ENCODE results near the gene SEPTIN3.

Gene SEPTIN3

DNA sequence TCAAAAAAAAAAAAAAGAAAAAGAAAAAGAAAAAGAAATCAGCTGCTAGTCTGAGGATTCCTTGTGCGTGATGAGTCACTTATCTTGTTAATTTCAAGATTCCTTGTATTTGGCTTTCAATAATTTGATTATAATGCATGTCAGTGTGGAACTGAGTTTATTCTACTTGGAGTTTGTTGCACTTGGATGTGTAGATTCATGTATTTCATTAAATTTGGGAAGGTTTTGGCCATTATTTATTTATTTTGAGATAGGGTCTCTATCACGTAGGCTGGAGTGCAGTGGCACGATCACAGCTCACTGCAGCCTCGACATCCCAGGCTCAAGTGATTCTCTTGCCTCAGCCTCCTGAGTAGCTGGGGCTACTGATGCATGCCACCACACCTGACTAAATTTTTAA lies 44.1 kb downstream of the SEPTIN3 start:
- ATAC-seq (no peak), DNase-seq (ENCODE audit: low spot score in 2 of 2) (no peak)
- no peak overlapping the region for H3K4me3 Mint-ChIP-seq
- peaks cover 7% of the 10 kb centered on the region for H3K9me3 Mint-ChIP-seq
- no peak overlapping the region for H3K27ac Mint-ChIP-seq
- H3K4me1 Mint-ChIP-seq, result no peaks in the 10 kb centered on the region
- H3K36me3 Mint-ChIP-seq, result no peaks in the 10 kb centered on the region

- no peak overlapping the region for H3K27ac Mint-ChIP-seq
- no peak for ATAC-seq
- no peaks in the 10 kb centered on the region for H3K4me1 Mint-ChIP-seq
- peaks cover 4% of the 10 kb centered on the region for H3K9me3 Mint-ChIP-seq
- no peak for DNase-seq (ENCODE audit: low spot score in 2 of 2)
- H3K36me3 Mint-ChIP-seq, result no peaks in the 10 kb centered on the region
- no peak overlapping the region for H3K4me3 Mint-ChIP-seq
These were observed 46.9 kb downstream of the SEPTIN3 start for GRCh38 chr22:42016111-42016510.

DNA sequence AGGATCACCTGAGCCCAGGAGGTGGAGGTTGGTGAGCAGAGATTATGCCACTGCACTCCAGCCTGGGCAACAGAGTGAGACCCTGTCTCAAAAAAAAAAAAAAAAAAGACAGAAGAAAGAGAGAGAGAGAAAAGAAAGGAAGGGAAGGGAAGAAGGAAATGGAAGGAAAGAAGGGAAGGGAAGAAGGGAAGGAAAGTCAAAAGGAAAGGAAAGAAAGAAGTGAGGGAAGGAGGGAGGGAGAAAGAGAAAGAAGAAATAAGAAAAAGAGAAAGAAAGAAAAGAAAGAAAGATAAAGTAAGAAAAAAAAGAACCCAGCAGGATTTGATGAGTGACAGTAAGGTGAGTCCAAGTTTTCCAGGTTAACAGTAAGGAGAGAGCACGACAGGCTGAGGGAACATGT lies 49.0 kb downstream of the SEPTIN3 start:
- H3K4me3 Mint-ChIP-seq, result no peak overlapping the region
- ATAC-seq, result no peak
- H3K9me3 Mint-ChIP-seq, result no peaks in the 10 kb centered on the region
- no peak overlapping the region for H3K27ac Mint-ChIP-seq
- no peaks in the 10 kb centered on the region for H3K36me3 Mint-ChIP-seq
- no peak for DNase-seq (ENCODE audit: low spot score in 2 of 2)
- peaks cover 8% of the 10 kb centered on the region for H3K4me1 Mint-ChIP-seq

Data from stimulated activated effector memory CD8-positive, alpha-beta T cell treated with anti-CD3 and anti-CD28 coated beads, Interleukin-12 subunit alpha, Interleukin-12 subunit beta, amount 100 ng/mL, for 72 hours (primary cell).